NCI-H128 (cell line): ENCODE data around the gene BLTP3B.
A peak's percentile ranks its signal among the peaks of the same experiment; 100 is the strongest.
"Not testable (repeated sequence)": the region's sequence is repeated elsewhere in the genome, so short reads cannot be mapped to it uniquely, and the experiment has no call there.

Source experiments
- DNase-seq: peaks from one replicate; lab custom pipeline; 2025; ENCODE audit not compliant: unreplicated experiment; lab: John Stamatoyannopoulos, UW

The BLTP3B gene, protein sequence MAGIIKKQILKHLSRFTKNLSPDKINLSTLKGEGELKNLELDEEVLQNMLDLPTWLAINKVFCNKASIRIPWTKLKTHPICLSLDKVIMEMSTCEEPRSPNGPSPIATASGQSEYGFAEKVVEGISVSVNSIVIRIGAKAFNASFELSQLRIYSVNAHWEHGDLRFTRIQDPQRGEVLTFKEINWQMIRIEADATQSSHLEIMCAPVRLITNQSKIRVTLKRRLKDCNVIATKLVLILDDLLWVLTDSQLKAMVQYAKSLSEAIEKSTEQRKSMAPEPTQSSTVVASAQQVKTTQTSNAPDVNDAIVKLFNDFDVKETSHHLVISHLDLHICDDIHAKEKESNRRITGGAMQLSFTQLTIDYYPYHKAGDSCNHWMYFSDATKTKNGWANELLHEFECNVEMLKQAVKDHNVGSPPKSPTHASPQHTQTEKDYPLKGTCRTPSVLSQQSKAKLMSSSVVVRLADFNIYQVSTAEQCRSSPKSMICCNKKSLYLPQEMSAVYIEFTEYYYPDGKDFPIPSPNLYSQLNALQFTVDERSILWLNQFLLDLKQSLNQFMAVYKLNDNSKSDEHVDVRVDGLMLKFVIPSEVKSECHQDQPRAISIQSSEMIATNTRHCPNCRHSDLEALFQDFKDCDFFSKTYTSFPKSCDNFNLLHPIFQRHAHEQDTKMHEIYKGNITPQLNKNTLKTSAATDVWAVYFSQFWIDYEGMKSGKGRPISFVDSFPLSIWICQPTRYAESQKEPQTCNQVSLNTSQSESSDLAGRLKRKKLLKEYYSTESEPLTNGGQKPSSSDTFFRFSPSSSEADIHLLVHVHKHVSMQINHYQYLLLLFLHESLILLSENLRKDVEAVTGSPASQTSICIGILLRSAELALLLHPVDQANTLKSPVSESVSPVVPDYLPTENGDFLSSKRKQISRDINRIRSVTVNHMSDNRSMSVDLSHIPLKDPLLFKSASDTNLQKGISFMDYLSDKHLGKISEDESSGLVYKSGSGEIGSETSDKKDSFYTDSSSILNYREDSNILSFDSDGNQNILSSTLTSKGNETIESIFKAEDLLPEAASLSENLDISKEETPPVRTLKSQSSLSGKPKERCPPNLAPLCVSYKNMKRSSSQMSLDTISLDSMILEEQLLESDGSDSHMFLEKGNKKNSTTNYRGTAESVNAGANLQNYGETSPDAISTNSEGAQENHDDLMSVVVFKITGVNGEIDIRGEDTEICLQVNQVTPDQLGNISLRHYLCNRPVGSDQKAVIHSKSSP (N-terminal part only)

DNA sequence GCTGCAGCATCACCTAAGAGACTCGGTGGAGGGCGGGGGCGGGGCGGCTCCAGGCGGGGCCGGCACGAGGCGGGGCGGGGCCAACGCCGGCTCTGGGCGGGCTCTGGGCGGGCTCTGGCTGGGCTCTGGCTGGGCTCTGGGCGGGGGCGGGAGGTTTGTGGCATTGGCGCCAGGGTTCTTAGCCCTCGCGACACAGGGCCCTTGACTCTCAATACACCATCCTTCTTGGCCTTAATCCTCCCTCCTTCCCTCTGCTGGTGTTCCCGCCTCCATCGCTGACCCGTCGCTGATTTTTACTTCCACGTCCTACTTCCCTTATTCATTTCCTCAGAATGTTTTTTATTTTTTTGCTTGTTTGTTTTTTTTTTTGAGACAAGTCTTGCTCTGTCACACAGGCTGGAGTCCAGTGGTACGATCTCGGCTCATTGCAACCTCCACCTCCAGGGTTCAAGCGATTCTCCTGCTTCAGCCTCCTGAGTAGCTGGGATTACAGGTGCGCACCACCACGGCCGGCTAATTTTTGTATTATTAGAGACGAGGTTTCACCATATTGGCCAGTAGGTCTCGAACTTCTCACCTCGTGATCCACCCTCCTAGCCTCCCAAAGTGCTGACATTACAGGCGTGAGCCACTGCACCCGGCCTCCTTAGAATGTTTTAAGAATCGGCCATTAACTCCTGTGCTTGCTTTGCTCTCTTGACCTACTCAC lies at the start of gene BLTP3B:
Gene BLTP3B (minus strand): TSS at position 24 of the 709 bp plus-strand sequence. CDS start 239 bp downstream, outside the sequence.
- DNase-seq, result peak; percentile 70

DNA sequence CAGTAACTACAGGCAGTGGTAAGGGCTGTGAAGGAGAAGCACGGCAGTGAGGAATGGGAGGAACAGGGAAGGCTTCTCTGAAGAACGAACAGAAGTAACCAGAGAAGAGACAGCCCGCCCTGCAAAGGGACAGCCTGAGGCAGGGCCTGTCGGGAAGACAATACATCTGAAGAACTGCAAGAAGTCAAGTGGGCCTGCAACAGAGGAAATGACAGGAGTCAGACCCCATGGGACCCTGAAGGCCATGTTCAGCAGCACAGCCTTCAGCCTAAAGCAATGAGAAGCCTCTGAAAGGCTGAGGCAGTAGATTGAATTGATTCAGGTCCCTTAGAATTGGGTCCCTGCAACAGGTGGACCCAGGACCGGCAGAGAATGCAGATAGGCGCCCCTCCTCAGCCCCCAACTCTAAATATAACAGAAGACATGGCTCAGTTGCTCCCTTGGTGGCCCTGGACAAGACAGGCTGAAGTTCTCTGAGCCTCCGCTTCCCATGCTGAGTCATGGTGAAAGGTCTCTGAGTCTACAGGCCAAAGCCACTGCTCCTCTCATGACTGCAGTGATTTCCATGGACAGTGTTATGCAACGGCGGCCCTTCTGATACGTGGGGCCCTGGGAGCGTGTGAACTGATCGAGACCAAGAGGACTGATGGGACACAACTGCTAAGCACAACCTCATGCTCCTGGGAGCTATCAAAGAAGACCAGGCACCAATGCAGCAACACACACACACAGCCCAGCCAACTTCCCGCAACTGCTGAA lies 47.1 kb upstream of the BLTP3B start:
- DNase-seq, result no peak

DNA sequence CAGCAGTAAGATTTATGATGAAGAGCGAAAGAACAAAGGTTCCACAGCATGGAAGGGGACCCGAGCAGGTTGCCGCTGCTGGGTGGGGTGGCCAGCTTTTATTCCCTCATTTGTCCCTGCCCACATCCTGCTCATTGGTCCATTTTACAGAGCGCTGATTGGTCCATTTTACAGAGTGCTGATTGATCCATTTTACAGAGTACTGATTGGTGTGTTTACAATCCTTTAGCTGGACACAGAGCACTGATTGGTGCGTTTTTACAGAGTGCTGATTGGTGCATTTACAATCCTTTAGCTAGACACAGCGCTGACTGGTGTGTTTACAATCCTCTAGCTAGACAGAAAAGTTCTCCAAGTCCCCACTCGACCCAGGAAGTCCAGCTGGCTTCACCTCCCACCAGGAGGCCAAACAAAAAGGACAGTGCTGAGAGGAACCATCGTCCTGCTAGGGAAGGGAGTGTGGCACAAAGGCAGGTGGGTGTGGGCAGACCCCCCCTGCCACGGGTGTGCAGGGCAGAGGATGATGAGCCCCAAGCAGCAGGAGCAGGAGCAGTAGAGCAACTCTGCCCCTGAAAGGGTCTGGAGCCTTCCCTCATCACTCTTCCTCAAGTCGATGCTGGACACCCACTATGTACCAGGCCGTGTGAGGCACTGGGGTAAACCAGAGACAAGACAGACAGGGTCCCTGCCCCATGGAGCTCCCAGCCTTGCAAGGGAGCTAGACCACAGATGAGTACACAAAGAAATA lies 46.4 kb upstream of the BLTP3B start:
- not testable (repeated sequence) for DNase-seq

DNA sequence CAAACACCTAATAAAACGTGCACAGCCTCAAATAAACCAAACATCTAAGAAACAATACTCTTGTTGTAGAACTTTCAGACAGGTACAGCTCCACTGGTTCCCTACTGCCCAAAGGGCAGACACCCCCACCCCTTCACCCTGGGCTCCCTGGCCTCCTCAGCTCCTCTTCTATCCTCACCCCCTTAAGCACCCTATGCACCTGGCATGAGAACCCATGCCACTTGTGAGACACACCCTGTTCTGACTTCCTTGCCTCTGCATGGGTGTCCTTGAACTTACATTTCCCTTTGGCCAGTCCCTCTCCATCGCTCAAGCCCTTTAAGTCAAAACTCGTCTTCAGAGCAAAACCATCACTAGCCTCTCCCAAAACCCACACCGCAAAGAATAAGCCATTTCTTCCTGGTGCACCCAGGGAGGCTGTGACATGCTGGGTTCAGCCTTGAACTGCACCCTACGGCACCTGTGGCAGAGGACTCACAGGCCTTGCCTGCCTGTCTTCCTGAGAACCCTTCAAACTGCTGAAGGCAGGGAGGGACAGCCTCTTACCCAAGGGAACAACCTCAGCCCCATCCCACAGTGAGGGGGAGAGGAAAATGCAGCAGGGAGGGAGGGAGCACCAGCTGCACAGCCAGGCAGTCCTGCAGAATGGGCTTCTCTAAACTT lies 45.3 kb upstream of the BLTP3B start:
- DNase-seq, result no peak

DNA sequence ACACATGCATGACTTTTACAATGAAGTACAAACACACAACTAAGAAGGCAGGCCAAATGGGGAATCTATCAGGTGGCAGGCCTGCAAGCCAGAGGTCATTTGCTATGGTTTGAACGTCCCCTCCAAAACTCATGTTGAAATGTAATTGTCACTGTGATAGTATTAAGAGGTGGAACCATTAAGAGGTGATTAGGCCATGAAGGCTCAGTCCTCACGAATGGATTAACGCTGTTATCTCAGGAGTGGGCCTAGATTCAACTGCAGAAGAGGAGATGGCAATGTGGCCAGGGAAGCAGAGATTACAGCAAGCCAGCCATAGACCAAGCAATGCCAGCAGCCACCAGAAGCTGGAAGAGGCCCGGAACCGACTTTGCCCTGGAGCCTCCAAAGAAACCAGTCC lies 44.4 kb upstream of the BLTP3B start:
- DNase-seq, result no peak

DNA sequence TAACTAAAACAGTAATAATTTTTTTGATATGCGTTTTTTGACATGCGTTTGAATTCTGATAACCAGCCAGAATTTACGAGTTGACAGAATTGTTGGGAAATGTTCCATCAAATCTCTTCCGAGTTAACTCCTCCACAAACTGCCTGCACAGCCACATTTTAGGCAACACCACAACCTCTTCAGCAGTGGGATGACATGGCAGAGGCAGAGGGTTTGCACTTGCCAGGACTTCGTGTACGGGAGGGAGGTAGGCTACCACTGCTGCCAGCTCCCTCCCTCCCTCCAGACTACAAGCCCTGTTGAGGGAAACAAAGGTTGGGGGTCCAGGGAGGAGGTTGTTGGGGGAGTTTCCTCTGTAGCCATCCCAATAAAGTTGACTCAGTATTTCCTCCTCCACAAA lies 43.4 kb upstream of the BLTP3B start:
- no peak for DNase-seq

DNA sequence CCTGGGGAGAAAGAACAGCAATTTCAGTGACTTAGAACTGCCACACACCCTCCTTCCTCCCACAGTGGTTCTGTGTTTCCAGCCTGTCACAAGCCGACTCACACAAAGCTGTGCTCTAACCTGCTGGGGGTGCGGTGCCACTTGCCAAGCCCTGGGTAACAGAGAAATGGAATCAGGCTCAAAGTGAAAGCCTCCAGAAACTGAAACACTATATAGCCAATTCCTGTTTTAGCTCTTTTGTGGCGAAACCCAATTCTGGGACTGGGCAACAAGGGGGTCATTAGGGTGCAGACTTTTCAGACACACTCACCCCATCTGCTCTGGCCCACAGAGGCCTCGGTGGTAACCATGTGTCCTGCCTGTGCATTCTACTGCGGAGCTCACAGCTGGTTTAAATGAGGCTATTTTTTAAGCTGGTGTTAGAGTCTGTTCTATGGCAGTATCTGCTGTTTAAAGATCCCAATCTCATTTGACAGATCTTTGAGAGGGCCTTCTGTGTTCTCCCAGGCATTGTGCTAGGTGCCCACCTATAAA lies 42.8 kb upstream of the BLTP3B start:
- DNase-seq, result no peak

DNA sequence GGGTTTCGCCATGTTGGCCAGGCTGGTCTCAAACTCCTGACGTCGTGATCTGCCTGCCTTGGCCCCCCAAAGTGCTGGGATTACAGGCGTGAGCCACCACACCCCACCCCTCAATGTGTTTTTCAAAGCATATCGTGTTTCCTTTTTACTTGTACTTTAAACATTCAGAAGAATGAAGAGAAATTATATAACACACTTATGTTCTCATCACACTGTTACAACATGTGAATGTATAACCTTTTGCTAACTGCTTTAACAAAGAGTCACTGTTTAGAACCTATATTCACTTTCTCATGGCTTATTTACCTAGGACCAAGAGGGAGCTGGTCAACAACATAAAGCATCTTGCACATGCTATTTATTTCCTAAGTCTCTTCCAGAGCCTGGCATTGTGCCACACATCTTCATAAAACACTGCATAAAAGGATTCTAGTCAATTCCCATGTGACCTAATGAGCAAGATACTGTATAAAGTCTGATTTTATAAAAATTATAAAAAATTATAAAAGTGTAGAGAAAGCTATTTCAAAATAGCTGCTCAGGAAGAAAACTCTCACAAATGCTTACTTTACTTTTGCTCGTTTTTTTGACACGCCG lies 42.0 kb upstream of the BLTP3B start:
- DNase-seq, result no peak

DNA sequence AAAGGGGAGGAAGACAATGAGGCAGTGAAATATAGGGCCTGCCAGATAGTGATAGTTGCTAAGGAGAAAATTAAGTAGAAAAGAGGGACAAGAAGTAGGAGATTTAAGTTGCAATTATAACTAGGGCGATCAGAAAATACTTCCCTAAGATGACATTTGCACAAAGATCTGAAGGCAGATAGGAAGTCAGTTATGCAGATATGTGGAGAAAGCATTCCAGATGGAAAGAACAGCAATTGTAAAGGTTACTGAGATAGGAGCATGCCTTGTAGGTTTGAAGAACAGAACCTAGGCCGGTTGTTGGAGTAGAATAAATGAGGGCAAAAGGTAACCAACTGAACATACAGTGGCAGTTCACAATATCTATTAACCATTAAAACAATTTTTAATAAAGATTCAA lies 36.6 kb upstream of the BLTP3B start:
- no peak for DNase-seq

DNA sequence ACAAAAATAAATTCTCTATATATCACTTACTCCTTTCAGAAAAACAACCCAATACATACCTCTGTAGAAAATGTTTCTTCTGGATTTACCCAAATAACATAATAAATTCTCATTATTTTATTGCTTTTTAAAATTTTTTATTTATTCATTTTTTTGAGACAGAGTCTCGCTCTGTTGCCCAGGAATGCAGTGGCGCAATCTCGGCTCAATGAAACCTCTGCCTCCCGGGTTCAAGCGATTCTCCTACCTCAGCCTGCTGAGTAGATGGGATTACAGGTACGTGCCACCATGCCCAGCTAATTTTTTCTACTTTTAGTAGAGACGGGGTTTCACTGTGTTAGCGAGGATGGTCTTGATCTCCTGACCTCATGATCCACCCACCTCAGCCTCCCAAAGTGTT lies 33.8 kb upstream of the BLTP3B start:
- DNase-seq, result not testable (repeated sequence)

DNA sequence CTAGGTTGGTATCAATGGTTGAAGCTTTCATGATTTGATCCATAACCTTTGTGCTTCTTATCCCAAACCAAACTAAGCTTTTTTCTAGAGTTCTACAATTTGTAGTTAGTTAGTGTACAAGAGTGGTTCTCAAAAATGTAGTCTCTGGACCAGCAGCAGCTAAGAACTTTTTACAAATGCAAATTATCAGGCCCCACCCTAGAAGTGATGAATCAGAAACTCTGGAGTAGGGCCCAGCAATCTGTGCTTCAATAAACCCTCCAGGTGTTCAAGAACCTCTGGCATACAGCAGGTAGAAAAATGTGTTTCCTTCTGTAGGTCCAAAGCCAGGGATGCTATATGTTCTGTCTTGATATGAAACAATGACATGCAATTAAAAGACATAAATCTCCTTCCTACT lies 31.8 kb upstream of the BLTP3B start:
- DNase-seq, result no peak

DNA sequence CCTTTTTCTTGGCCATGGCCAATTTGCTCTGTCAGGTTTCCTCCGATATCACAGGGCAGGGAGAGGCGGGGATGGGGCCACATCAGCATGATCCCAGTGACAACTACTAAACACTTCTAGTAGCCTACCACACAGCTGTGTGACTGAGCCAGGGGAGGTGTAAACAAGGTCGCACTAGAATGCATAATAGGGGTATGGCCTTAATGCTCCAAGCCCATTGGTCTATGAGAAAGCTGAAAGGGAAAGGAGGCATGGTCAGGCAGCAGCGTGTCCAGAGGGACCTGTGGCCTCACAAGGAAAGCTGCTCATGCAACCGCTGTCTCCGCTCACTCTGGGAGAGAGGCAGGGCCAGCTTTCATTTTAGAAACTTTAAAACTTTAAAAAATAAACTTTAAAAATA lies 30.4 kb upstream of the BLTP3B start:
- DNase-seq, result no peak

DNA sequence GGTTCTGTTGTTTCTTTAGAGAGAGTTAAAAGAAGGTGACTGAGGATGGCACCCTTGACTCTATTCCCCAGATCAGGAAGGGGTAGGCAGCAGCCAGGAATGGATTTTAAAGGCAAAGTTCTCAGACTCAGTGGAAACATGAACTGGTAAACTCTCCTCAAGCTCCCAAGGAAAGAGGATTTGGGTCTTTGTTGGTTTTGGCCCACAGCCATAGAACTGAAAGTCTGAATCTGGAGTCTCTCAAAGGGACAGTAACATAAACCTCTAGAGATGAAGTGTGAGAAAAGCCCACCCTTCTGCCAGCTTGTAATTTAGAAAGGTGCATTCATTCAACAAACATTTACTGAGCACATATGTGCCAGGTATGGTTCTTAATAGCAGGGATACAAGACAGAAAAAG lies 28.6 kb upstream of the BLTP3B start:
- DNase-seq, result no peak

DNA sequence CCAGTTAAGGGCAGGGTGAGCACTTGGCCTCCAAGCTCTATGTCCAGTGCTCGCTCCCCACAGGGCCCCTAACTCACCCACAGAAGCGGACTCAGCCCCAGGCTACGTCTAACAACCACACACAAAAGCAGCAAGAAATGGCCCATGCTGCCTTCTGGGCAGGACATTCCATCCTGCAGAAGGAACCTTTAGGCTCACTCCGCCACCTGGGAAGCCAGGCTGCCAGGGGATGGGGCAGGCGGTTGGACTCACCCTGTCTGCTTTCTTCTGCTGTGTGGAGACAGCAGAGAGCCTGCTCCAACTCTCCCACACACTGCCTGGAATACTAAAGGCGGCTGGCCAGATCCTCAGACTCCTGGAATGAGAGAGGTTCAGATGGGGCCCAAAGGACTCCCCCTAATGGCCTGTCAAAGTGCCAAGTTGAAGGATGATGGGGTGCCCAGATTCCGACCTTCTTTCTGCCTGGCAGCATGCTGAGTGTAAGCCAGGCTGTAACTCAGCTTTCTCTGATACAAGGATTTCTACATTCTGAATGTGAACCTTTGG lies 27.7 kb upstream of the BLTP3B start:
- no peak for DNase-seq

DNA sequence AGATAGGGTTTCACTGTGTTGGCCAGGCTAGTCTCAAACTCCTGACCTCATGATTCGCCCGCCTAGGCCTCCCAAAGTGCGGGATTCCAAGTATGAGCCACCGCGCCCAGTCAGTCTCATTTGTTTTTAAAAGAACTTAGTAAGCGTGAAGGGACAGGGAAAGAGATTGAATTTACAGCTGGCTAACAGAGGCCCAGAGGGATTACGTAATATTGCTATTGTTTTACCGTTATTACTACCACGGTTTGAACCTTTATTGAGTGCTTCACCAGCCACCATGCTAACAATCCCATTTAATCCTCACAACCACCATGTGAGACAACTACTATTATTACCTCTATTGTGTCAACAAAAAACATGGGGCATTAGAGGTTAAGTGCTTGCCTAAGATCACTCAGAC lies 26.7 kb upstream of the BLTP3B start:
- no peak for DNase-seq

DNA sequence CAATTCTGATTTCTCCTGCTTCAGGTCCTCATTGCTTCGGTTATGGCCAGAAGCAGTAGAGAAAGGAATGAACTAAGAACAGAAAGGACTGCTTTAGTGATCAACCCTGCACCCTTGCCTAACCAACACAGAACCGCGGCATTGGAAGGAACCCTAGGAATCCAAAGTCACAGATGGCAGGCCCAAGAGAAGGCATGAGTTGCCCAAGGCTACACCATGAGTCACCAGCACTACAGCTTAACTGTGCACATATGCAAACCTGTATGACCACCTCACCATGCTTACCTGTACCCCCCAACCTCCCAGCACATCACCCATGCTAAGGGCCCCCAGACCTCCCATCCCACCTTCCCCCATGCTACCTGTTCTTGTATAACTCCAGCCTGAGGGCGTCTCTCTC lies 25.9 kb upstream of the BLTP3B start:
- DNase-seq, result no peak

DNA sequence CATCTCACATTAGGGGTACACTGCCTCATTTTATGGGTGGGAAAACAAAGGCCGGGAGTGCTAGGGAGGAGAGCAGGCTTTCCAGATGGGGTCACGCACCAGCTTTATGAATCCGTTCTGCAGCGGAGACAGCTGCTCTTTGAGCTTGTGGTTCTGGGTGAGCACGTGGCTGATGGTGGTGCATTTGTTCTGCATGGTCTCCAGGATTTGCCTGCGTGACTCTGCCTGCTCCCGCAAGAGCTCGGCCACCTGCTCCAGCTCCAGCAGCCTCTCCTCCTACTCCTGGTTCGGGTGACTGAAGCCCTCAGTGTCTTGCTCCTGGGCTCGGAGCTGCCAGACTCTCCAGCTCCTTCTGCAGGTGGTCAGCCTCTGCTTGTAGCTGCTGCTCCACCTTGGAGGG lies 23.6 kb upstream of the BLTP3B start:
- DNase-seq, result no peak

DNA sequence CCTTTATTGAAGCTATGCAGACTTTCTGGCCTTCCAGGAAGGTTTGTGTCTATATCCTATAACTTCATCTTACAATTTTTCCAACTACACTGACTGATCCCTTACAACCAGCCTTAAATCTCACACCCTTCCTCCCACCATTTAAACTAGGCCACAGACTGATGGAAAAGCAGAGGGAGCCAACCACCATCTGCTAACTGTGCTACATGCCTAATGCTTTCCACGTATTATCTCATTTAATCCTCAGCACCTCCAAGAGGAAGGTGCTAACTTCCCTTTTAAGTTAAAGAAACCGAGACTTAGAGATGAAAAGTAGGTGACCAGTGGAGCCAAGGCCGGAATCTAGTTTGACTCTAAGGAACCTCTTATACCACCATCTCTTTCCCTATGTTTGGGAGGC lies 22.7 kb upstream of the BLTP3B start:
- no peak for DNase-seq
